Measurements from ENCODE around the gene CAMK1G. TPM values are rescaled to one million over a fixed set of nuclear protein-coding genes. Genes with fewer than 3 reads are reported as not detected.

The CAMK1G gene
- total RNA-seq, 1 experiment from 2014 or later, result not detected

- H3K36me3 ChIP-seq (ENCODE audit: control insufficient read depth, insufficient read depth, low read length), result no peaks in the 10 kb centered on the region
- ChIA-PET POLR2A (no interaction called here), CTCF (no interaction called here)
- no peak for DNase-seq
- Mint-ChIP-seq H3K4me3 (ENCODE audit: unreplicated experiment) (no peak overlapping the region), H3K27ac (ENCODE audit: unreplicated experiment) (no peak overlapping the region), H3K4me1 (ENCODE audit: low read depth, unreplicated experiment) (peaks cover 14% of the 10 kb centered on the region), H3K36me3 (ENCODE audit: insufficient read depth, unreplicated experiment) (no peaks in the 10 kb centered on the region), H3K9me3 (ENCODE audit: unreplicated experiment) (peaks cover 9% of the 10 kb centered on the region), H3K27me3 (ENCODE audit: insufficient read depth, unreplicated experiment) (no peaks in the 10 kb centered on the region)
- peaks cover 10% of the 10 kb centered on the region for H3K4me1 ChIP-seq
- no peaks in the 10 kb centered on the region for H3K9me3 ChIP-seq
- intact Hi-C loops (cut with micrococcal nuclease; ENCODE audit: unreplicated experiment), result no loop called here
- no peaks in the 10 kb centered on the region for H3K27me3 ChIP-seq (replicated peaks; ENCODE audit: control insufficient read depth, insufficient read depth, low read length)
- no peak for TF ChIP-seq CTCF (IDR thresholded peaks at IDR 0.05; ENCODE audit: insufficient read depth in 1 of 2, low read depth in 1 of 2, low read length in 1 of 2, severe bottlenecking in 1 of 2, unreplicated experiment in 1 of 2)
- H3K4me3 ChIP-seq (ENCODE audit: low read depth, low read length), result no peak overlapping the region
- BruUV-seq (replicated peaks), result no TSS peak
These were observed 35.9 kb upstream of the CAMK1G start for GRCh38 chr1:209547626-209548025.

GRCh38 chr1:209549443-209550205, 33.9 kb upstream of the CAMK1G start:
- no peaks in the 10 kb centered on the region for H3K27me3 ChIP-seq (replicated peaks; ENCODE audit: control insufficient read depth, insufficient read depth, low read length)
- CTCF ChIA-PET, result interaction anchor here (1.0 kb wide), 1 partner anchor 20 kb away, joined by 3 read pairs; no protein-coding TSS in a partner anchor
- Mint-ChIP-seq H3K4me3 (ENCODE audit: unreplicated experiment) (no peak overlapping the region), H3K27me3 (ENCODE audit: insufficient read depth, unreplicated experiment) (no peaks in the 10 kb centered on the region), H3K9me3 (ENCODE audit: unreplicated experiment) (peaks cover 9% of the 10 kb centered on the region), H3K27ac (ENCODE audit: unreplicated experiment) (no peak overlapping the region), H3K4me1 (ENCODE audit: low read depth, unreplicated experiment) (peaks cover 7% of the 10 kb centered on the region), H3K36me3 (ENCODE audit: insufficient read depth, unreplicated experiment) (no peaks in the 10 kb centered on the region)
- peak; percentile 37 to 51 for TF ChIP-seq CTCF (IDR thresholded peaks at IDR 0.05; ENCODE audit: insufficient read depth in 1 of 2, low read depth in 1 of 2, low read length in 1 of 2, severe bottlenecking in 1 of 2, unreplicated experiment in 1 of 2)
- H3K9me3 ChIP-seq, result no peaks in the 10 kb centered on the region
- POLR2A ChIA-PET, result no interaction called here
- H3K4me1 ChIP-seq, result peaks cover 10% of the 10 kb centered on the region
- H3K36me3 ChIP-seq (ENCODE audit: control insufficient read depth, insufficient read depth, low read length), result no peaks in the 10 kb centered on the region
- H3K4me3 ChIP-seq (ENCODE audit: low read depth, low read length), result no peak overlapping the region
- intact Hi-C loops (cut with micrococcal nuclease; ENCODE audit: unreplicated experiment), result no loop called here
- BruUV-seq (replicated peaks), result no TSS peak
- DNase-seq, result peak; percentile 30 to 46

GRCh38 chr1:209550519-209550918, 33.0 kb upstream of the CAMK1G start:
- Mint-ChIP-seq H3K4me3 (ENCODE audit: unreplicated experiment) (no peak overlapping the region), H3K36me3 (ENCODE audit: insufficient read depth, unreplicated experiment) (no peaks in the 10 kb centered on the region), H3K27me3 (ENCODE audit: insufficient read depth, unreplicated experiment) (no peaks in the 10 kb centered on the region), H3K9me3 (ENCODE audit: unreplicated experiment) (peaks cover 4% of the 10 kb centered on the region), H3K27ac (ENCODE audit: unreplicated experiment) (no peak overlapping the region), H3K4me1 (ENCODE audit: low read depth, unreplicated experiment) (peaks cover 3% of the 10 kb centered on the region)
- Histone ChIP-seq H3K4me3 (ENCODE audit: low read depth, low read length) (no peak overlapping the region), H3K9me3 (no peaks in the 10 kb centered on the region), H3K4me1 (peaks cover 10% of the 10 kb centered on the region), H3K27me3 (replicated peaks; ENCODE audit: control insufficient read depth, insufficient read depth, low read length) (no peaks in the 10 kb centered on the region), H3K36me3 (ENCODE audit: control insufficient read depth, insufficient read depth, low read length) (no peaks in the 10 kb centered on the region)
- TF ChIP-seq CTCF (IDR thresholded peaks at IDR 0.05; ENCODE audit: insufficient read depth in 1 of 2, low read depth in 1 of 2, low read length in 1 of 2, severe bottlenecking in 1 of 2, unreplicated experiment in 1 of 2), result no peak
- ChIA-PET CTCF (no interaction called here), POLR2A (no interaction called here)
- intact Hi-C loops (cut with micrococcal nuclease; ENCODE audit: unreplicated experiment), result no loop called here
- BruUV-seq (replicated peaks), result no TSS peak
- DNase-seq, result no peak

All from Caco-2 (cell line).